ENCODE measurements around the gene ASB1. TPM values are rescaled to one million over a fixed set of nuclear protein-coding genes. Genes with fewer than 3 reads are reported as not detected.
A peak's percentile ranks its signal among the peaks of the same experiment; 100 is the strongest.

The ASB1 gene
- total and polyA plus RNA-seq, 5 donors = 46.0 to 74.8 (median 65.5) TPM

GRCh38 chr2:238448031-238448955 lies 21.6 kb downstream of the ASB1 start:
- no peaks in the 10 kb centered on the region for H3K9me3 ChIP-seq (ENCODE audit: control insufficient read depth, low read length)
- H3K27me3 ChIP-seq (ENCODE audit: control insufficient read depth, insufficient read depth) = no peaks in the 10 kb centered on the region
- intact Hi-C loops (cut with DNase I) = no loop called here
- peaks cover 8% of the 10 kb centered on the region for H3K4me1 ChIP-seq (ENCODE audit: control insufficient read depth, insufficient read depth, low read length)
- DNase-seq (no peak), ATAC-seq (no peak)
- H3K4me3 ChIP-seq (ENCODE audit: low read length) = no peak overlapping the region
- no peak overlapping the region for H3K27ac ChIP-seq (ENCODE audit: low read length)
- WGBS = 85% methylated on average over 19 of the region's 19 CpGs

GRCh38 chr2:238449241-238449640 lies 22.5 kb downstream of the ASB1 start:
- Histone ChIP-seq H3K27me3 (ENCODE audit: control insufficient read depth, insufficient read depth) (no peaks in the 10 kb centered on the region), H3K4me3 (ENCODE audit: low read length) (no peak overlapping the region), H3K4me1 (ENCODE audit: control insufficient read depth, insufficient read depth, low read length) (peaks cover 8% of the 10 kb centered on the region), H3K9me3 (ENCODE audit: control insufficient read depth, low read length) (no peaks in the 10 kb centered on the region), H3K27ac (ENCODE audit: low read length) (peak overlapping the region; percentile 25)
- intact Hi-C loops (cut with DNase I) = no loop called here
- DNase-seq = no peak
- ATAC-seq = peak in 1 of 2 donors; percentile 7
- 79% methylated on average over 8 of the region's 8 CpGs for WGBS

DNA sequence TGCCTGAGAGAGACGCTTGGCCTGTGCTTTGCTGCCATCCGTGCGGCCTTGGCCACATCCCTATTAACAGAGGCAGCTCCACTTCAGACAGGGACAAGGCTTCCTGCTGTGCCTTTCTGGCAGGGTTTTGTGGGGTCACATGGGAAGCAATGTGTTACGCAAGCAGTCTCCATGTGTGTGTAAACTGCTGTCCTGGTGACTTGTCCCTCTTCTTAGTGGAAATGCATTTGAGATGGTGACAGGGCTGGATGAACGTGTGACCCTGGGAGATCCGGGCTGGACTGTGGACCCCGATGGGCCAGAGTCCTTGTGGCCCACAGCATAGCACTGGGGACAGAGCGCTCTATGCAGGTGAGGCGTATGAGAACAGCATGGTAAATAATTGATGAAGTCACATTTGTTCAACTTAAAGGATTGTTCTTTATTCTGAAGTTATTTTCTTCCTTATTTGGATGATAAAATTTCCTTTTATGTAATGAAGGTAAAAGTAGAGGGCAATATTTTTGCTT lies 23.2 kb downstream of the ASB1 start:
- peaks cover 8% of the 10 kb centered on the region for H3K4me1 ChIP-seq (ENCODE audit: control insufficient read depth, insufficient read depth, low read length)
- 61% methylated on average over 9 of the region's 9 CpGs for WGBS
- ATAC-seq (peak; percentile 89), DNase-seq (peak; percentile 80 to 90 (median 85))
- intact Hi-C loops (cut with DNase I) = no loop called here
- H3K9me3 ChIP-seq (ENCODE audit: control insufficient read depth, low read length) = no peaks in the 10 kb centered on the region
- no peak overlapping the region for H3K4me3 ChIP-seq (ENCODE audit: low read length)
- no peaks in the 10 kb centered on the region for H3K27me3 ChIP-seq (ENCODE audit: control insufficient read depth, insufficient read depth)
- peak overlapping the region; percentile 89 for H3K27ac ChIP-seq (ENCODE audit: low read length)

DNA sequence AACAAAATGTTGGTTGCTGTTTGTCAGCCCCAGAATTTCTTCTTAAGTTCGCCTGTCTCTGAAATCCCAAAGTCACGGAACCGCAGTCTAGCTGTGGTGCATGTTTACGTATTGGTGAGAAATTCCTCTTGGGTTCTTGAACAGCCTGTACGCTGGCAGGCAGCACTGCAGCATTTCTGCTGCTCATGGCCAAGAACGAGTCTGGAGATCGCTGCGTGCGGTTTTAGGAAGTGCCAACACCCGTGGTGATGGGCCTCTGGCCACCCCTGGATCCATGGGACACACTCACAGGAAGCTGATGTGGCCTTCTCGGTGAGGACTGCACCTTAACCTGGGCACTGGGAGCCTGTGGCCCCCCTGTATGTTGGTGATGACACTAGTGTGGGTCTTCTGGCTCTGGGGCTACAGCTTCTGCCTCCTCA lies 23.7 kb downstream of the ASB1 start:
- Histone ChIP-seq H3K4me1 (ENCODE audit: control insufficient read depth, insufficient read depth, low read length) (peaks cover 8% of the 10 kb centered on the region), H3K9me3 (ENCODE audit: control insufficient read depth, low read length) (no peaks in the 10 kb centered on the region), H3K27me3 (ENCODE audit: control insufficient read depth, insufficient read depth) (no peaks in the 10 kb centered on the region), H3K4me3 (ENCODE audit: low read length) (no peak overlapping the region), H3K27ac (ENCODE audit: low read length) (peak overlapping the region; percentile 64)
- ATAC-seq (peak; percentile 75 to 79), DNase-seq (peak; percentile 43 to 83 (median 79))
- intact Hi-C loops (cut with DNase I) = no loop called here
- WGBS = 68% methylated on average over 11 of the region's 11 CpGs

GRCh38 chr2:238453842-238454241 lies 27.1 kb downstream of the ASB1 start:
- 93% methylated on average over 4 of the region's 4 CpGs for WGBS
- no peak overlapping the region for H3K27ac ChIP-seq (ENCODE audit: low read length)
- H3K4me1 ChIP-seq (ENCODE audit: control insufficient read depth, insufficient read depth, low read length) = peaks cover 7% of the 10 kb centered on the region
- ATAC-seq (no peak), DNase-seq (no peak)
- no peaks in the 10 kb centered on the region for H3K27me3 ChIP-seq (ENCODE audit: control insufficient read depth, insufficient read depth)
- intact Hi-C loops (cut with DNase I) = no loop called here
- no peak overlapping the region for H3K4me3 ChIP-seq (ENCODE audit: low read length)
- H3K9me3 ChIP-seq (ENCODE audit: control insufficient read depth, low read length) = no peaks in the 10 kb centered on the region

DNA sequence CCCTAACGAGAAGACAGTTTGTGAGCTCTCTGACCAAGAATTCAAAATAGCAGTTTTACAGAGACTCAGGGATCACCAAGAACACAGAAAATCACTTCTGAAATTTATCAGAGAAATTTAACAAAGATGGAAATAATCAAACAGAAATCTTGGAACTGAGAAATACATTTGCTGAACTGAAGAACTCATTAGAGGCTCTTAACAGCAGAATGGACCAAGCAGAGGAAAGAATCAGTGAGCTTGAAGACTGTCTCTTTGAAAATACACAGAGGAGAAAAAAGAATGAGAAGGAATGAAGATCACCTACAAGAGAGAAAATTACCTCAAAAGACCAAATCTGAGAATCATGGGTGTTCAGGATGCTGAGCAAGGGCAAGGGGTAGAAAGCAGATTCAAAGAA lies 29.7 kb downstream of the ASB1 start:
- Histone ChIP-seq H3K4me3 (ENCODE audit: low read length) (no peak overlapping the region), H3K4me1 (ENCODE audit: control insufficient read depth, insufficient read depth, low read length) (peaks cover 10% of the 10 kb centered on the region), H3K27ac (ENCODE audit: low read length) (no peak overlapping the region), H3K27me3 (ENCODE audit: control insufficient read depth, insufficient read depth) (no peaks in the 10 kb centered on the region), H3K9me3 (ENCODE audit: control insufficient read depth, low read length) (no peaks in the 10 kb centered on the region)
- no peak for DNase-seq
- 88% methylated on average over 1 of the region's 1 CpG for WGBS
- intact Hi-C loops (cut with DNase I) = no loop called here
- no peak for ATAC-seq

GRCh38 chr2:238456970-238457926 lies 30.5 kb downstream of the ASB1 start:
- Histone ChIP-seq H3K9me3 (ENCODE audit: control insufficient read depth, low read length) (no peaks in the 10 kb centered on the region), H3K4me1 (ENCODE audit: control insufficient read depth, insufficient read depth, low read length) (peaks cover 10% of the 10 kb centered on the region), H3K4me3 (ENCODE audit: low read length) (no peak overlapping the region), H3K27ac (ENCODE audit: low read length) (no peak overlapping the region), H3K27me3 (ENCODE audit: control insufficient read depth, insufficient read depth) (no peaks in the 10 kb centered on the region)
- ATAC-seq = no peak
- no peak for DNase-seq
- intact Hi-C loops (cut with DNase I) = no loop called here
- WGBS = 79% methylated on average over 10 of the region's 10 CpGs

DNA sequence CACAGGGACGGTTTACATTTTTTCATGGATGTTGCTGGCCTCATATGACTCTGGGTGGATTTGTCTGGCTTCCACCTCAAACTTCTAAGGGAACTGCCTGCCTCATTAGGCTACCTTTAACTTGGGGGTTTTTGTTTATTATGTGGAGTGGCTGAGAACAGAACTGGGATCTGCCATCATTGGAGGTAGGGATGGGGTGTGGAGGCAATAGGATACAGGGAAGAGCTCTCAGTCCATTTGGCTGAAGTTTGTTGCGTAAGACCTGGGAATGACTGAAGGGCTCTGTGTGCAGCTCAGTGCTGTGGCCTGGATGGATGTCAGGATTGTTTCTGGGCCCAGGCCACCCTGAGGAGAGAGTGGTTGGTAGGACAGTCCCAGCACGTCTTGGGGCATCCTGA lies 31.2 kb downstream of the ASB1 start:
- H3K27ac ChIP-seq (ENCODE audit: low read length) = no peak overlapping the region
- no peaks in the 10 kb centered on the region for H3K9me3 ChIP-seq (ENCODE audit: control insufficient read depth, low read length)
- intact Hi-C loops (cut with DNase I) = no loop called here
- peak in 1 of 3 donors; percentile 69 for DNase-seq
- ATAC-seq = peak; percentile 37 to 66
- H3K4me1 ChIP-seq (ENCODE audit: control insufficient read depth, insufficient read depth, low read length) = peaks cover 10% of the 10 kb centered on the region
- WGBS = 70% methylated on average over 3 of the region's 3 CpGs
- H3K27me3 ChIP-seq (ENCODE audit: control insufficient read depth, insufficient read depth) = no peaks in the 10 kb centered on the region
- H3K4me3 ChIP-seq (ENCODE audit: low read length) = no peak overlapping the region

DNA sequence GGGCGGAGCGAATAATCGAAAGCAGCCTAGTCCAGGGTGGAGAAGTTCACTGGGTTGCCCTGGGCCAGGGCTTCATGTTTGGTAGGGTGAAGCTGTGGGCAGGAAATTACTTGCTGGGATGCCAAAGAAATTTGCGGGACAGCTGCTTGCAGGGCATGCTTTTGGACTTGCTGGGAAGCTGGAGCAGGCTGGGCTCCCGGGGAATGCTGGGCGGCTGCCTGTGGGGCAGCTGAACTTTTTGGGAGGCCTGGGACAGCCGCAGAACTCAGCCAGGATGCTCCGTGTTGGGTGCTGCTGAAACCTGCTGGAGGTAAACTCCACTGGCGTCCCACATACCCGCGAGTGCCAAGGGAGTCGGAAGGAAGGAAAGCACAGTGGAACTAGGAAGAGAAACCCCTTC lies 31.9 kb downstream of the ASB1 start:
- H3K4me3 ChIP-seq (ENCODE audit: low read length) = no peak overlapping the region
- no peak overlapping the region for H3K27ac ChIP-seq (ENCODE audit: low read length)
- intact Hi-C loops (cut with DNase I) = no loop called here
- ATAC-seq (peak; percentile 17 to 42), DNase-seq (no peak)
- H3K27me3 ChIP-seq (ENCODE audit: control insufficient read depth, insufficient read depth) = no peaks in the 10 kb centered on the region
- peaks cover 10% of the 10 kb centered on the region for H3K4me1 ChIP-seq (ENCODE audit: control insufficient read depth, insufficient read depth, low read length)
- WGBS = 52% methylated on average over 12 of the region's 12 CpGs
- H3K9me3 ChIP-seq (ENCODE audit: control insufficient read depth, low read length) = no peaks in the 10 kb centered on the region

GRCh38 chr2:238459081-238459629 lies 32.4 kb downstream of the ASB1 start:
- intact Hi-C loops (cut with DNase I) = no loop called here
- 39% methylated on average over 8 of the region's 8 CpGs for WGBS
- no peak overlapping the region for H3K27ac ChIP-seq (ENCODE audit: low read length)
- DNase-seq (peak; percentile 76 to 89 (median 86)), ATAC-seq (peak; percentile 89 to 91)
- H3K27me3 ChIP-seq (ENCODE audit: control insufficient read depth, insufficient read depth) = no peaks in the 10 kb centered on the region
- no peak overlapping the region for H3K4me3 ChIP-seq (ENCODE audit: low read length)
- peaks cover 10% of the 10 kb centered on the region for H3K4me1 ChIP-seq (ENCODE audit: control insufficient read depth, insufficient read depth, low read length)
- H3K9me3 ChIP-seq (ENCODE audit: control insufficient read depth, low read length) = no peaks in the 10 kb centered on the region

Measured in right cardiac atrium (tissue), 5 donors.